GM21528 (cell line): Measurements from ENCODE around the gene SPAG5.

Experiments
- ATAC-seq: cut with Tn5 transposase; IDR thresholded peaks from one replicate; pipeline ENCODE4 v1.9.1; 2021; ENCODE audit warnings: mild to moderate bottlenecking, moderate library complexity; ENCODE audit not compliant: unreplicated experiment, low FRiP score

Gene SPAG5

GRCh38 chr17:28598799-28599310, at the start of gene SPAG5:
TSS of gene SPAG5 (minus strand) at chr17:28599025. CDS start at chr17:28598946, 79 bp downstream.
- peak; percentile 76 for ATAC-seq

- no peak for ATAC-seq
Measured at GRCh38 chr17:28646039-28646754, 47.4 kb upstream of the SPAG5 start.

- no peak for ATAC-seq
Measured at GRCh38 chr17:28645576-28645939, 46.7 kb upstream of the SPAG5 start.

GRCh38 chr17:28644787-28645575, 46.2 kb upstream of the SPAG5 start, which contains the start of gene BLTP2:
TSS of gene BLTP2 (minus strand) at chr17:28645158. CDS start at chr17:28645056, 102 bp downstream.
- ATAC-seq: peak; percentile 80

- peak; percentile 20 for ATAC-seq
Measured at GRCh38 chr17:28643983-28644786, 45.4 kb upstream of the SPAG5 start.

GRCh38 chr17:28641579-28641978, 42.8 kb upstream of the SPAG5 start:
- no peak for ATAC-seq

- no peak for ATAC-seq
Measured at GRCh38 chr17:28635506-28635905, 36.7 kb upstream of the SPAG5 start.

- no peak for ATAC-seq
Measured at GRCh38 chr17:28634206-28634865, 35.5 kb upstream of the SPAG5 start.

- no peak for ATAC-seq
Measured at GRCh38 chr17:28626818-28627217, 28.0 kb upstream of the SPAG5 start.

- ATAC-seq: no peak
Measured at GRCh38 chr17:28624148-28624547, 25.3 kb upstream of the SPAG5 start.

GRCh38 chr17:28623696-28624095, 24.9 kb upstream of the SPAG5 start:
- no peak for ATAC-seq

- ATAC-seq: no peak
Measured at GRCh38 chr17:28622186-28622585, 23.4 kb upstream of the SPAG5 start.

- no peak for ATAC-seq
Measured at GRCh38 chr17:28620010-28620409, 21.2 kb upstream of the SPAG5 start.

GRCh38 chr17:28618464-28618863, 19.6 kb upstream of the SPAG5 start:
- ATAC-seq: no peak

- ATAC-seq: no peak
Measured at GRCh38 chr17:28616281-28616680, 17.5 kb upstream of the SPAG5 start.

- ATAC-seq: no peak
Measured at GRCh38 chr17:28615260-28615940, 16.6 kb upstream of the SPAG5 start.

- ATAC-seq: no peak
Measured at GRCh38 chr17:28613931-28614381, 15.1 kb upstream of the SPAG5 start, which contains the start of gene RSKR. TSS of gene RSKR (minus strand) at chr17:28614185. CDS start at chr17:28614161, 24 bp downstream.

GRCh38 chr17:28612936-28613872, 14.4 kb upstream of the SPAG5 start:
- no peak for ATAC-seq
